Type B pancreatic cell (in vitro differentiated cells): ENCODE data around the gene MZT2A. TPM values are rescaled to one million over a fixed set of nuclear protein-coding genes. Genes with fewer than 3 reads are reported as not detected.
"Not testable (repeated sequence)": the region's sequence is repeated elsewhere in the genome, so short reads cannot be mapped to it uniquely, and the experiment has no call there.

Experiments
- DNase-seq: peaks from one replicate; pipeline ENCODE4 v3.0.0; 2021; ENCODE audit warnings: mixed read lengths; ENCODE audit not compliant: unreplicated experiment; ENCODE audit errors: extremely low spot score
- H3K27ac Mint-ChIP-seq: 2 replicates; pipeline ENCODE4 v1.8.0; 2021; ENCODE audit warnings: mild to moderate bottlenecking, mixed read lengths
- H3K27me3 Mint-ChIP-seq: 2 replicates; pipeline ENCODE4 v1.8.0; 2021; ENCODE audit warnings: mixed read lengths
- H3K36me3 Mint-ChIP-seq: 2 replicates; pipeline ENCODE4 v1.8.0; 2021; ENCODE audit warnings: mixed read lengths
- H3K4me1 Mint-ChIP-seq: one replicate; pipeline ENCODE4 v1.8.0; 2021; ENCODE audit warnings: mixed read lengths; ENCODE audit not compliant: unreplicated experiment
- H3K4me3 Mint-ChIP-seq: 2 replicates; pipeline ENCODE4 v1.8.0; 2021; ENCODE audit warnings: mild to moderate bottlenecking, mixed read lengths
- H3K9me3 Mint-ChIP-seq: 2 replicates; pipeline ENCODE4 v1.8.0; 2021; ENCODE audit warnings: mixed read lengths
- microRNA-seq: library from miRNA; unstranded; fragments of <30 nt; microRNA quantifications from one replicate; pipeline ENCODE4, GENCODE V29; 2020
- total RNA-seq: library from RNA; stranded (reverse); gene quantifications from 2 replicates; pipeline ENCODE4 v1.2.1, GENCODE V29; 2021; ENCODE audit warnings: low replicate concordance
- TF ChIP-seq, protein P1 (sequence below): fragments of 200-600 bp; sonication (generic); conservative IDR thresholded peaks from 2 replicates; pipeline ENCODE4 v1.5.0; 2021; ENCODE audit warnings: antibody characterized with exemption, mild to moderate bottlenecking

Gene MZT2A
- total RNA-seq, 1 donor from 2014 or later: 117 TPM

DNA sequence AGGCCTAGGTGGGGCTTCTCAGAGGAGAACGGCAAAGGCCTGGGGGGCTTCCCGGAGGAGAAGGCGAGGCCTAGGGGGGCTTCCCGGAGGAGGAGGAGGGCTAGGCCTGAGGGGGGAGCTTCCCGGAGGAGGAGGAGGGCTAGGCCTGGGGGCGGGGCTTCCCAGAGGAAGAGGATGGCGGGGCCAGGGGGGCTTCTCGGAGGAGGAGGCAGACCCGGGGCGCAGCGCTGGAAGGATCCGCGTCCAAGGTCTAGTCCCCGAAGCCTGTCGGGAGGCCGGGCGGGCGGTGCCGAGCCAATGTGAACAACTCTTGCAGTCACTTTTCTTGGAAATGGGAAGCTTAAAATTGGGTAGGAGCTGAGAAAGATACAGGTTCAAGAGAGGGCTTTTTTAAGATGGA lies 46.3 kb downstream of the MZT2A start:
- no peaks in the 10 kb centered on the region for H3K36me3 Mint-ChIP-seq
- H3K27me3 Mint-ChIP-seq: no peaks in the 10 kb centered on the region

DNA sequence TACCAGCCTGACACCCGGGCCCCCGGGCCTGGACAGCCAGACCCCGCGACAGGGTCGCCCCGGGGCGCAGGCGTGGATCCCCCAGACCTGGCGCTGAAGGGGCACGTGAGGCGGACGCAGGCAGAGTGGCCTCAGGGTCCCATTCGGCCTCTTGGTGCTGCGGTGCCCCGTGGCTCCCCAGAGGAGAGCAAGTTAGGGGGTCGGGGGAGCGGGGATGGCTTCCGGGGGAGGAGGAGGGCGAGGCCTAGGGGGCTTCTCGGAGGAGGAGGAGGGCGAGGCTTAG lies 46.7 kb downstream of the MZT2A start:
- H3K4me3 Mint-ChIP-seq, H3K27me3 Mint-ChIP-seq, DNase-seq, H3K4me1 Mint-ChIP-seq, H3K9me3 Mint-ChIP-seq, H3K36me3 Mint-ChIP-seq, H3K27ac Mint-ChIP-seq: not testable (repeated sequence)

More for the DNA sequence above, 46.3 kb downstream of the MZT2A start:
- H3K9me3 Mint-ChIP-seq: no peaks in the 10 kb centered on the region
- H3K4me3 Mint-ChIP-seq: no peak overlapping the region
- TF ChIP-seq, protein P1, sequence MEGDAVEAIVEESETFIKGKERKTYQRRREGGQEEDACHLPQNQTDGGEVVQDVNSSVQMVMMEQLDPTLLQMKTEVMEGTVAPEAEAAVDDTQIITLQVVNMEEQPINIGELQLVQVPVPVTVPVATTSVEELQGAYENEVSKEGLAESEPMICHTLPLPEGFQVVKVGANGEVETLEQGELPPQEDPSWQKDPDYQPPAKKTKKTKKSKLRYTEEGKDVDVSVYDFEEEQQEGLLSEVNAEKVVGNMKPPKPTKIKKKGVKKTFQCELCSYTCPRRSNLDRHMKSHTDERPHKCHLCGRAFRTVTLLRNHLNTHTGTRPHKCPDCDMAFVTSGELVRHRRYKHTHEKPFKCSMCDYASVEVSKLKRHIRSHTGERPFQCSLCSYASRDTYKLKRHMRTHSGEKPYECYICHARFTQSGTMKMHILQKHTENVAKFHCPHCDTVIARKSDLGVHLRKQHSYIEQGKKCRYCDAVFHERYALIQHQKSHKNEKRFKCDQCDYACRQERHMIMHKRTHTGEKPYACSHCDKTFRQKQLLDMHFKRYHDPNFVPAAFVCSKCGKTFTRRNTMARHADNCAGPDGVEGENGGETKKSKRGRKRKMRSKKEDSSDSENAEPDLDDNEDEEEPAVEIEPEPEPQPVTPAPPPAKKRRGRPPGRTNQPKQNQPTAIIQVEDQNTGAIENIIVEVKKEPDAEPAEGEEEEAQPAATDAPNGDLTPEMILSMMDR: no peak
- no peak overlapping the region for H3K27ac Mint-ChIP-seq
- DNase-seq: no peak
- H3K4me1 Mint-ChIP-seq: no peaks in the 10 kb centered on the region

DNA sequence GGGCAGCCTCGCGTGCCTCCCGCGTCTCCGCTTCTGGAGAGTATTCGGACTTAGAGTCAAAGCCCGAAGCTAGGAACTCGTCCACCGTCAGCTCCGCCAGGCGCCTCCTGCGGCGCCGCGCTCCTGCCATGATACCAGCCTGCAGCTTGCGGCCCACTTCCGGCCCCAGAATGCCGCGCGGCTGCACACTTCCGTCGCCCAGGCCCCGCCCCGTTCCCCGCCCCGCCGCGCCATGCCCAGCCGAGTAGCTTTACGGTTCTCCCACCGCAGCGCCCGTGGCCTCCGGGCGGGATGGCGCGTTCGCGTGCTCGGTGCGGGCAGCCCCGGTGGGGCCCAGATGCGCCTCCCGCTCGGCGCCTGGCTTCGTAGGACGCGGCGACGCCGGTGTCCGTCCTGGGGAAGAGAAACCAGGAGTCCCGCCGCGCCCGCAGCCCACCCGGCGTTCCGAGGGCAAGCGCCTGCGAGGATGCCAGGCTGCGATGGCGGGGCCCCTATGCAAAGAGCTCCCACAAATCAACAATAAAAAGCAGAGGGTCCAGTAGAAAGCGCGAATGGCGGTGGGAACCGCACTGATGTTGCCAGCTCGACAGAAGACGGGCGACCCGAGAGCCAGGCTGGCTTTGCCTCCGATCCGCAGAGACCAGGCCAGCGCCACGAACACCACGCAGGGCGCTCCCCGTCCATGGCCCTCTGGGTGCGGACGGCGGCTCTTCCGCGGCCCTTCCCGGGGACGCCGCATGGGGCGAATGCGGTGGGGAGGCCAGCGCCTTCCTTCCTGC lies 47.3 kb downstream of the MZT2A start:
- H3K27ac Mint-ChIP-seq, H3K9me3 Mint-ChIP-seq, H3K4me1 Mint-ChIP-seq, H3K4me3 Mint-ChIP-seq, DNase-seq, H3K27me3 Mint-ChIP-seq, H3K36me3 Mint-ChIP-seq: not testable (repeated sequence)

DNA sequence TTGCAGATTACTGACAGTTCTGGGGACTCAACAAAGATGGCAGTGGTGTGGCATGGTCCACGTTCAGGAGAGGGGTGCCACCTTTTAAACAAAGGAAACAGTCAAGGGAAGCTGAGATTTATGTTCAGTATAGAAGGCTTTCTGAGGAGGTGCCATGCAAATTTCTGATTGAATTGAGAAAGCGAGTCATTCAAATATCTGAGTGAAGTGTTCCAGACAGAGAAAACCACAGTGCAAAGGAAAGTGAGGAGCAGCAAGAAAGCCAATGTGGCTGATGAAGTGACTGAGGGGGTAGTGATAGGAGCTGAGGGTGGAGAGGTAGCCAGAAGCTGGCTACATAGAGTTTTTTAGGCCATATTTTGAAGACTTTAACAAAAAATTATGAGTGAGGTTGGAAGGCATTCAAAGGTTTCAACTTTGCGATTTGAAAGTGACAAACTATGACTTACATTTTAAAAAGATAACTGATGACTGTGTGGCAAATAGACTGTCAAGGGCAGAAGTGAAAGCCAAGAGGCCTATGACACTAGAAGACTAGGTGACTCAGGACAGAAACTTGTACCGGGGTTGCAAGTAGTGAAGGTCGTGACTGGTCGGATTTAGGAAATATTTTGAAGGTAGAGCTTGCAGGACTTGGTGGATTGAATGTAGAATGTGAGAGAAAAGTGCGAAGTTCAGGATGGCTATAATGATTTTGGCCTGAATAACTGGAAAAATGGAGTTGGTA lies 51.3 kb downstream of the MZT2A start:
- H3K36me3 Mint-ChIP-seq: not testable (repeated sequence)

More for the DNA sequence above, 51.3 kb downstream of the MZT2A start:
- DNase-seq, H3K27ac Mint-ChIP-seq, H3K27me3 Mint-ChIP-seq, H3K9me3 Mint-ChIP-seq, H3K4me3 Mint-ChIP-seq, H3K4me1 Mint-ChIP-seq: not testable (repeated sequence)

Small RNAs within 50 kb of the gene (microRNA-seq; reads per million reads assigned to microRNA genes)
- not detected for gene MIR4784

Other genes with a start within 250 kb of the MZT2A start
- 0.56 and 0.64 TPM in 2 replicates for gene RAB6D, start 128.2 kb downstream of the MZT2A start, total RNA-seq
- not detected in 2 replicates for gene TUBA3D, start 16.3 kb downstream of the MZT2A start, total RNA-seq
- 19.9 and 26.0 TPM in 2 replicates for gene CCDC74A, start 35.5 kb upstream of the MZT2A start, total RNA-seq